ENCODE measurements around the gene SERPINI1.

GRCh38 chr3:167762296-167762695 lies 26.8 kb downstream of the SERPINI1 start:
- TF ChIP-seq CTCF (IDR thresholded peaks at IDR 0.05): no peak
- no peak for TF ChIP-seq POLR2A (IDR thresholded peaks at IDR 0.05)
